HG02885 (cell line): ENCODE data around the gene MLN.
"Not testable (repeated sequence)": the region's sequence is repeated elsewhere in the genome, so short reads cannot be mapped to it uniquely, and the experiment has no call there.

Source experiments
- ATAC-seq: cut with Tn5 transposase; IDR thresholded peaks from one replicate; pipeline ENCODE4 v1.9.1; 2021; ENCODE audit warnings: mild to moderate bottlenecking; ENCODE audit not compliant: unreplicated experiment, poor library complexity

Gene MLN

DNA sequence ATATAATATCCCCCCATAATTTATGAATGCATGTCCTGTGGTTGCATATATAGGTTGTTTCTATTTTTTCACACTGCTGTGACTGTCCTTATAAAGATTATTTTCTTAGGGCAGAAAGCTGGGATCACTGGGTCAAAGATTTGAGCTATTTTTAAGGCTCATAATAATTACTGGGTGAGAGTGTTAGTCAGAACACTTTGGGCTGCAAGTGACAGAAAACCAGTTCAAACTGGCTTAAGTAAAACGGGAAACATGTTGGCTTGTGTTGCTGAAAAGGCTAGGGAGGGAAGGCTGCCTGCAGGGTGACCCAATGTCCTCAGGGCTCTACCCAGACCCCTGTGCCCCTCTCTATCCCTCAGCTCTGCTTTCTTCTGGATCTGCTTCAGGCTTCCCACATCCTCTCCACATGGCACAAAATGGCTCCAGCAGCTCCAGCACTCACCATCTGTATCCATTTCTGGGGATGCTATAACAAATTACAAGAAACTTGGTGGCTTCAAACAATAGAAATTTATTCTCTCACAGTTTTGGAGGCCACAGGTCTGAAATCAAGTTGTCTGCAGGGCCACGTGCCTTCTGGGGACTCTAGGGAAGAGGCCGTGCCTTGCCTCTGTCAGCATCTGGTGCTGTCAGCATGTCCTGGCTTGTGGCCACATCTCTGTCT, 33.1 kb upstream of the MLN start:
- ATAC-seq, result no peak

DNA sequence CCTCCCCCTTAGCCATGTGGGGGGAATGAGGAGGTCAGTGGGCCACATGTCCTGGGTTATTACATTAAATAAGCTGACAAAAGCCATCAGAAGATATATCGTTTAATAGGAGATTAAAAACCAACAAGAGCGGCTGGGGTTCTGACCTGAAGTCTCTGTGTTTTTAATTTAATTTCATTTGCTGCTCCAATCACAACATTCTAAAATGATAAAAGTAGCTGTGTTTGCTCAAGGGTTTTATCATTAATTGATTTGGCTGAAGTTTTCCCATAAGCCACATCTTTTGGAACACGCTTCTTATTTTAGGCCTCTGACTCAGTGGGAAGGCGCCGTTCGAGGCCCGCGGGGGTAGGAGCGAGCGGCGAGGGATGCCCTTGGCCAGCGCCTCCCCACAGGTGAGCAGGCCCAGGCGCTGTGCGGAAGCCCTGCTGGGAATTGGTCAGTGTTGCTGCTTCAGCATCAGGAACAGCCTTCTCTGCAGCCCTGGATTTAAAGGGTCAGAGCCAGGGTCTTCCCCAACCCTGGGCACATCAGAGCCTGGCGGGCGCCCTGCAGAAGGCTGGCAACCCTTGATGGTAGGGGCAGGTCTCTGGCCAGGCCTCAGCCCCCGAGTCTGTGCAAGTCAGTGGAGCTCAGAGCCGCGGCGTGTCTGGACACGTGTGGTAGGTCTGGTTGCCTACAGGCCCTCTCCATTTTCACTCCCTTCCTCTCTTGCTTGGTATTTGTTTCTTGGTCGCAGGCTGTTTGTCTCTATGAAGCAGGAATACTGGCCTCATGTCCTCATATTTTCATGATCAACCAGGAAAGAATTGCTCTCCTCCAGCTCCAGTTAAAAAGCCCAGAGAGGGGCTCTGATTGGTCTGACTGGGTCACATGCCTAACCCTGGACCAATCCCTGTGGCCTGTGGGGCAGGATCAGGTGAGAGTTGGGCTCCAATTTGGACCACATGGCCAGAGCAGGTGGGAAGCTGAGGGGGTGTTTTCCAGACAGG, 30.9 kb upstream of the MLN start:
- ATAC-seq, result no peak

DNA sequence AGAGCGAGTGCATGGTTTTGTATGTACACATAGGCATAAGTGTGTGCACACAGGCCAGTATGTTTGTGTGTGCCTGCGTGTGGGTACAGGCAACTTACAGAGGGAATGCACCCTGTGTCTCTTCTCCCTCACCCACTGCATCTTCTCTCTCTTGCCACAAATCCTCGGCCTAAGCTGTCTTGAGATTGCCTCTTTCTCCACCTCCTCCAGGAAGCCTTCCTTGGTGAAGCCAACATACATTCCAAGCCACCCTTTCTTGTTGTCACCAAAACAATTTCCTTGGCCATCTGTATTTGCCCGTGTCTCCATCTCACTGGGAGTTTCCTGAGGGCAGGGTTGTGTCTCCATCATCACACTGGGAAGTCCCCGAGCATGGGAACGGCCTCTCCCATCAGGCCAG, 29.8 kb upstream of the MLN start:
- ATAC-seq, result no peak

DNA sequence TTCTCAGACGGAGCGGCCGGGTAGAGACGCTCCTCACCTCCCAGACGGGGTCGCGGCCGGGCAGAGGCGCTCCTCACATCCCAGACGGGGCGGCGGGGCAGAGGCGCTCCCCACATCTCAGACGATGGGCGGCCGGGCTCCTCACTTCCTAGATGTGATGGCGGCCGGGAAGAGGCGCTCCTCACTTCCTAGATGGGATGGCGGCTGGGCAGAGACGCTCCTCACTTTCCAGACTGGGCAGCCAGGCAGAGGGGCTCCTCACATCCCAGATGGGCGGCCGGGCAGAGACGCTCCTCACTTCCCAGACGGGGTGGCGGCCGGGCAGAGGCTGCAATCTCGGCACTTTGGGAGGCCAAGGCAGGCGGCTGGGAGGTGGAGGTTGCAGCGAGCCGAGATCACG, 29.0 kb upstream of the MLN start:
- not testable (repeated sequence) for ATAC-seq

DNA sequence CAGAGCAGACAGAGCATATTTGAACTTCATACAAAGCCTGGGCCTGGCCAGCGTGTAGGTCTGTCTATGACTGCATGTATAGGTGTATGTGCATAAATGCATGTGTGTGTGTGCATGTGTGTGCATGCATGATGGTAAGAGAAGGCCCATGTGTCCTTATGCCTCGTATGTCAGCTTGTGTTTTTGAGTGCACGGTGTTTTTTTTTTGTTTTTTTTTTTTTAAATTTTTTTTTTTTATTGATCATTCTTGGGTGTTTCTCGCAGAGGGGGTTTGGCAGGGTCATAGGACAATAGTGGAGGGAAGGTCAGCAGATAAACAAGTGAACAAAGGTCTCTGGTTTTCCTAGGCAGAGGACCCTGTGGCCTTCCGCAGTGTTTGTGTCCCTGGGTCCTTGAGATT, 27.9 kb upstream of the MLN start:
- not testable (repeated sequence) for ATAC-seq

DNA sequence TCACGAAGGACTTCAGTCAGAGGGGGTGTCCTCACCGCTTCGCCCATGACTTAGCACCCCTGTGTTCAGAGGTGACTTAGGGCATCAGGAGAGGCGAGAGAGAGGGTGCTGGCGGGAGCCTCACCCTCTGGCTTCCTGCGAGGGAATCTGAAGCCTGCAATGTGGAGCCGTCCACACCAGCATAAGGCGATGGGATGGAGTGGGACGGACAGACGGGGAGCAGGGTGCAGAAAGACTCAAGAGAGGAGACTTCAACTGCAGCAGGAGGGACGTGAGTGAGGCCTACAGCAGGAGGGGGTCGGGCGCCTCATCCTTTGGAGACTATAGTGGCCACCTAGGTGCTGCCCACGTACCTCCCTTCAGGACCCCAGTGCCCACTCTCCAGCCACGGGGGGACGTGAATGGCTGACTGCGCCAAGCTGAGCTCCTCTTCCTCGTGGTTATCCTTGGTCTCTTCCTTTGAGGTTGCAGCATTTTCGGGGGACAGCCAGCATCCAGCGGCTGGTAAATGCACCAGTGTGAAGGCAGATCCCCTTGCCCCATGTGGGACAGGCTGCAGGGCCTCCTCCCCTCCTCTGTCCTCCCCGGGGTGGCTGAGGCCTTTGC, 26.9 kb upstream of the MLN start:
- ATAC-seq, result no peak

DNA sequence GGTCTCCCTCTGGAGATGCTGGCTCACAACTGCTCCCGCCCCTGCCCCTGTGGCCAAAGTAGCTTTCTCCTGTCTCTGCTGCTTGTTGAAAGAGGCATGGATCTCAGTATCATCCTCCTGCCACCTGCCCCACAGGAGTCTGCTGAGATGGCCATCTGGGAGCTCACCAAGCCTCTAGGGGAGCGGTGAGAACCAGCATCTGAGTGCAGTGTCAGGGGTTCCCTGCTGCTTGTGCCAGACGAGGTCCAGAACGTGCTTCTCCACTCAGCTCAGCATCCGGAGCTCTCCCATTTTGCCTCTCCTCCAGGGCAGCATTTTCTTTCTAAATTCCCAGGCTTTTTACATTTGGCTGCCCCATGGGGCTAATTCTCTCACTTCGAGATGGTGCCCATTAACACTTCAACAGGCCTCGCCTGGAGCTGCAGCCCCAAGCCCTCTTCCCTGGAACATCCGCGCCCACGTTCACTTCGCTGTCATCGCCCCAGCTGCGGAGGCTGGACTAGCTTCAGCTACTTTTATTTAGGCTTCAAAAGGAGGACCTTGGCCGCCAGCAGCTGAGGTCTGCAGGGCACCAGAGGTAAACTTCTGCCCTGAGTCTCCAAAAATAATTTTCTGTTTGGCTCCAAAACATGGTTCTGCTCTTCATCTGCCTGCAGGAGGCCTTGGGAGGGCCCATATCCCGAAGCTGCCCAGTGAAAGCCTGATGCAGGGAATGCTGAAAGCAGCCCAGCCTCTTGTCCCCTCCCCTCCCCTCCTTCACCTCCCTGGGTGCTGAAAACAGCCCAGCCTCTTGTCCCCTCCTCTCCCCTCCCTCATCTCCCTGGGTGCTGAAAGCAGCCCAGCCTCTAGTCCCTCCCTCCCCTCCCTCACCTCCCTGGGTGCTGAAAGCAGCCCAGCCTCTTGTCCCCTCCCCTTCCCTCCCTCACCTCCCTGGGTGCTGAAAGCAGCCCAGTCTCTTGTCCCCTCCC, 25.2 kb upstream of the MLN start:
- ATAC-seq, result no peak

DNA sequence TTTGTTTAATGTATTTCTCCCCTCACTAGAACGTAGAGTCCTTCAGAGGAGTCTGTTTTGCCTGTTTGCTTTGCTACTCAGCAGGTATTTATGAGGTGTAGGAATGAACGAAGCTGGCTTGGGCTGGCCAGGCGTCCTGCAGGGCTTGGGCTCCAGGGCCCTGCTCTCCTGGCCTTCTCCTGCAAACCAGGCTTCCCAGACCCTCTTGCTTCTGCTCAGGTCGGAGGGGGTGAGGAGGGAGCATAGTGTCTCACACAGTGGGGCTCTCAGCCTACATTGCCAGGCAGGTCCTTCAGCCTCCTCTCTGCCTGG, 24.6 kb upstream of the MLN start:
- no peak for ATAC-seq

DNA sequence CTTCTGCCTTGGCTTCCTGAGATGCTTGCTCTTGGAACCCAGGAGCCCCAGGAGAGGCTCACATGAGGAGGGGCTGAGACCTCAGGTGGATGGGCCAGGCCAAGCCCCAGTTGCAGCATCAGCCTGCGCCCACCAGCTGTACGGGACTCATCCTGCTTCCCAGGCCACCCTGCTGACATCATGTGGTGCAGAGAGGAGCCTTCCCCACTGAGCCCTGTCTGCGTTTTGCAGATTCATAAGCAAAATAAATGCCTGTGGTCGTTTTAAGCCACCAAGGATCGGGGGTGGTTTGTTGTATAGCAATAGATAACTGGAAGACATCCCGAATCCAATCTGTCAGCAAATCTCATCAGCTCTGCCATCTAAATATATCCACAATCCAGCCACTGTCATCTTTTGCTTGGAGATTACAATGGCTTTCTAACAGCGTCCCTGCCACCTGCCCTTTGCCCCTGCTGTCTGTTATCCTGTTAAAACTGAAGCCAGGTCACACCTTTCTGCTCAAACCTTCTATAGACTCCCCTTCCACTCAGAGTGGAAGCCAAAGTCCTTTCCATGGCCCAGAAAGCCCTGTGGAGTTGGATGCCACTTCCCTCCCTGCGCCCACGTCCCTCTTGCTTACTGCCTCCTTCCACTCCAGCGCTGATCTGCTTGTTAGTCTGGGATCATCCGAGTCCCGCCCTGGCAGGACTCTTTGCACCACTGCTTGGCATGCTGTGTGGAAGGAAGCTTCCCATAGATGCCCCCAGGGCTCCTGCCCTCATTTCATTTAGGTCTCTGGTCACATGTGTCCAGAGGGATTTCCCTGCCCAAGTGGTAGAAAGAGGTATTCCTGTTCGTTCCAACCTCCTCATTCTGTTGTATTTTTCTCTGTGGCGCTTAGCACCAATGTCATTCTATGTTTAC, 24.0 kb upstream of the MLN start:
- no peak for ATAC-seq

DNA sequence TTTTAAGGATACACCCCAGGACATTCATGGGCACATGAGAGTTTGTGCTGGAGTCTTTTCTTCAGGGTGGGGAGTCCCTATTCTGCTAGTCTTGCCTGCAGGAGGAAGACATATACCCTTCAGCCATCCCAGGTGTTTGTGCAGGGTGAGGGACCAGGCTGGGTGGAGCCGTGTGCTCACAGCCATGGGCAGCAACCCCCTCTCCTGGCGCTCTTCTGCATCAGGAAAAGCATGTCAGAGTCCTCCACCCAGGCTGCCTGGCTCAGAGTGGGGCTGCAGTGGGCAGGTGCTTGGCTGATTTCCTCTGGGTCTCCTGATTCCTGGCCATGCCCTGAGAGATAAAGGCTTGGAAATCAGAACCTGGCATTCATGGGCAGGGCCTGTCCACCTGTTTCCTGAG, 22.7 kb upstream of the MLN start:
- no peak for ATAC-seq

DNA sequence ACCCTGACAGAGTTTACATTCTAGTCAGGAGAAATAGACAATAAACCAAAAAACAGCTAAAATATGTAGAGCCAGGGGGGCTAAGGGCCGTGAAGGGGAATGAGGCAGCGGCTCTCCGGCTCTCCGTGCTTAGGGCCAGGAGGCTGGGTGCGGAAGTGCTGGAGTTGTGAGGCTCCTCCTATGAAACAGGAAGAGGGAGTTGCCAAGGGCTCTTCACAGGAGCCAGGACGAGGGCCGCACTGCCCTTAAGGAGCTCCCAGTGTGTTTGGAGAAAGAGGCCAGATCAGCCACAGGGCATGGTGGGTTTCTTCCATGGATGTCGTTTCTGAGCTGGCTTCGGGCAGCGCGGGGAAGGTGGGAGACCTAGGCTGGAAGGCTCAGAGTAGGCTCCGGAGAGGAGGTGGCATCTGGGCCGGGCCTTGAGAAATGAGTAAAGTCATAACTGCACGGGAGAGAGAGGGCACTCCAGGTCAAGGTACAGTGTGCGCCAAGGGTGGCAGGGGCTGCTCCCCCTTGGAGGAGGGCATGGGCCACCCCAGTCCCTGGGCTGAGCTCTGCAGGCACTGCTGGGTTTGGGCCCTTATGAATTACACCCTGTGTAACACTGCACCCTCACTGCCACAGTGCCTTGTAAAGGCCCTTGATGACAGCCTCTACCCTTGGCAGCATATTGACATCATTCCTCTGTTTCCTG, 20.8 kb upstream of the MLN start:
- no peak for ATAC-seq

DNA sequence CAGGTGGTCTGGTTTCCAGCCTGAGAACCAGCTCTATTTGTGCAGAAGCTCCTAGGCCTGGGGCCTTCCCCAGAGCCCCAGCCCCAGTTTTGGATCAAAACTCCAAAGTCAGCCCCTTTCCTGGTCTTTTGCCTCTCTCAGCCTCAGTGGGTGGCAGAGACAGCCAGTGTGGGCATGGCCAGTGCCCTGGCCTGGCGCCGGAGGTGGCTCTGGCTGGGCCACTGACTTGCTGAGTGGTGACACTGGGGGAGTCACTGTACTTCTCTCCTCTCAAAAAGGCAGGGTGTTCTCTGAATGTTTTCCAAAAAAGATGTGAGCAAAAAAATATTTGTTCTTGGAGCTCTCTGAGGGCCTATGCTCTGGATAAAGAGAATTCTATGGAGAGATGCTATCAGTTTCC, 20.0 kb upstream of the MLN start:
- ATAC-seq, result no peak

DNA sequence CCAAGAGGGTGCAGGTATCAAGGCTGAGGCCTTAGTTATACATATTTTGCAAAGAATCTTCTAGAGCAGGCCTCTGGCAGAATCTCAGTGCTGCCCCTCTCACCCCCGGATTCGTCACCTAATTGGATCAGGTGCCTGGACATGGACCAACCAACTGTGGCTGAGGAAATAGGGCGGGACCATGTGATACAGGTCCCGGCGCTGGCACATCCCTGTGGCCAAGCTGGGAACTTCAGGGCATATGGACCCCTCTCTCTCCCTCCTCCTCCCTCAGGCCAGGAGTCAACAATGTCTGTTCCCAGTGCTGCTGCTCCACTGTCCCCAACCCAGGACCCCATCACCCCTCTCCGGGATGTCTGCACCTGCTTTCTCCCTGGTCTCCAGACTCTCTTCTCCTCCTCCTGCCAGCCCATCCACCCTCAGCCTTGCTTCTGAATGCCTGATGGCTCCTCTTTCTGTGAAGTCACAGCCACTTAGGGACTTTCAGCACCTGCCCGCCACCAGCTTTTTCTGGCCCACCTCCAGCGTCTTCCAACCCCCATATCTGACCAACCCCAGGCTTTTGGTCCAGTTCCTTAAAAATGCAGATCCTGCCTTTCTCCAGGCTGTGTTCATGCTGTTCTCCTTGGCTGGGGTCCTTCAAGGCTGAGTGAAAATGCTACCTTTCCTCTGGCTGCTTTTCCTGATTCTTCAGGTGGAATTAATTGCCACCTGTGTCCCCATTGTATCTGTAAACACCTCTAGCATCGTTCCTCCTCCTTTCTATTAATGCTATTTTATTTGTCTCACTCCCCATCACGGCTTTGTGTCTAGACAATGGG, 19.0 kb upstream of the MLN start:
- no peak for ATAC-seq

DNA sequence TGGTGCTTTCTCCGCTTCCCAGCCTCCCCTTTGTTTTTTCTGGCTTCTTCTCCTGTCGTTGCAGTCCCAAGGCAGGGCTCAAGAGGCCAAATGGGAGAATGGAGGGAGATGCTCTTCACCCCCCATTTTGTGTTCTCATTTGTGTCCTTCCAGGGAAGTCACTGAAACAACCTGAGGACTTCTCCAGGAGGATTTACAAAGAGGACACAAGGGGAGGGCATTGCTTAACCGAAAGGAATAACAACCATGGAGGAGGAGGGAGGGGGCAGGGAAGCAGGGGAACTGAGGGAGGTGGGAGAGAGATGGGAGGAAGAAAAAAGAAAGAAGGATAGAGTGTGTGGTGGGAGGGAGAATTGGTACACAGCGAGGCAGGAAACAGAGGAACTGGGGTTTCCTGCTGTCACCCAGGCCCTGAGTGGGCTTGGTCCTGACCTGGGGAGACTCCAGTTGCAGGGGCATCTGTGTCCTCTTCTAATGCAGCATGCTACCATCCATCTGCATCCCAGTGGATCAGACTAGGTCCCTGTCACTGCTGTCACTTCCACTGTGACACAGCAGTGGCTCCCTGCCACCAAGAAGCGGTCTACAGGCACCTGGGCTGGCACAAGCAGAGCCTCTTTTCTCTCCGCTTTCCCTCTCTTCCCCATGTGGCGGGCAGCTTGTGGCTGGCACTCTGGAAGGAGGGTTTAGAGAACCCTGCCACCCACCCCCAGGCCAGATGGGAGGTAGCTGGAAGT, 17.1 kb upstream of the MLN start:
- ATAC-seq, result no peak

DNA sequence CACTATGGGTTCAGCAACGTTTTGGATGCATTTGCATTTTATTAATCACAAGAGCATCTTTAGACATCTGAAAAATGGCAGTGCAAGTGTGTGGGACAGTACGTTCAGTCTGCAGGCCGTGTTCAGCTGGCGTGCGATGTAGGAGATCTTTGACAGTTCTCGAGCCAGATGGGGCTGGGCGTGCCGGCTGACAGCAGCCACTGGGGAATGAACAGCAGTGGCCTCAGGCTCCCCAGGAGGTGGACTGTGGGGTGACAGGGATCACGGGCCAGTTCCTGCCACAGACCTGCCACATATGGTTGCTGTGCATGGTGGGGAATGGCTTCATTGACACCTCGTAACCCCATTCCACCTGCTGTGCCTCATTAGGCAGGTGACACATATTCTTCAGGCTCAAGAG, 16.4 kb upstream of the MLN start:
- no peak for ATAC-seq

DNA sequence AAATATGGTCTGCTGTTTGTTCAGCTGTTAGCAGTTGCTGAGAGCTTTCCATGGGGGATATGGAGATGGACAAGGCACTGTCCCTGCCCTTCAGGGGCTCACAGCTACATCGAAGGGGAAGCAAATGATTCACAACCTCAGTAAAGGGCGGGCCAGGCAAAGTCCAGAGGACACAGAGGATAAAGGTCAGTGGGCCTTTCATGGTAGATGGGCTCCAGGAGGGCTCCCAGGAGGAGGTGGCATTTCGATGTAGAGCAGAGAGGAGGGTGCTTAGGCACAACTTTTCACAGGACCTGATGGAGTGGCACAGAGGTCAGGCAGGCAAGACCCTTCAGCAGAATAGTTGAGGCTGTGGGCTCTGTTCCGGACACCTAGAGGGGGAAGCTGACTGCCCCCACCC, 15.2 kb upstream of the MLN start:
- no peak for ATAC-seq

DNA sequence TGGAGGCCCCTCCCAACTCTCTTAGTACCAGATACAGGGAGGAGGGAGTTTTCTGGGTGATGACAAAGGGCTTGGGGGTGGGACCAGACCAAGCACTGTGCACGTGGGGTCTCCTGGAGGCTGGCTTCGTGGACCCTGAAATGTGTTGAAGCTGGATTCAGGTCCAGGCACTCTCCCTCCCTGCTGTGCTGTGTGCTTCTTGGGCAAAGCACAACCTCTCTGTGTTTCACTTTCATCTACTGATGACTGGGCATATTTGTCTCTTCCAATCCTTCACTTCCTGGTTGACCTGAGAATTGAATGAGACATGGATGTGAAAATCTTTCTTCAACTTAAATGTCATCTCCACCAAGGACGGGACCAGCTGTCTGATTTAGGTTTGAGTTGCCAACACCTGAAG, 14.5 kb upstream of the MLN start:
- ATAC-seq, result no peak
